Psoas muscle (tissue), 8 donors: Measurements from ENCODE around the gene ZBED4. TPM values are rescaled to one million over a fixed set of nuclear protein-coding genes. Genes with fewer than 3 reads are reported as not detected.

Experiments used
- ATAC-seq, 4 donors: fragments of 200-7000 bp; cut with Tn5 transposase; one replicate each; pipeline ENCODE4 v1.9.1; 2020; ENCODE audit warnings: moderate library complexity in 3 of 4, mild to moderate bottlenecking in 2 of 4
- DNase-seq, 2 donors: peaks; one replicate each; pipeline ENCODE4 v3.0.0-alpha.2; 2020
- H3K27ac ChIP-seq: fragments of 200-600 bp; one replicate; pipeline ENCODE4 v1.8.0; 2022
- H3K27me3 ChIP-seq, 3 donors: fragments of 200-600 bp in 1 of 3; one replicate each; pipeline versions ENCODE4 v1.6.1 to v1.8.0; 2013 to 2022; ENCODE audit warnings: low read length in 2 of 3, mild to moderate bottlenecking in 2 of 3, moderate library complexity in 1 of 3; ENCODE audit not compliant: insufficient read depth in 3 of 3
- H3K36me3 ChIP-seq, 2 donors: fragments of 200-600 bp in 1 of 2; one replicate each; pipeline versions ENCODE4 v1.6.1 to v1.8.0; 2013 to 2022; ENCODE audit warnings: low read depth in 1 of 2, mild to moderate bottlenecking in 1 of 2, moderate library complexity in 1 of 2; ENCODE audit not compliant: insufficient read depth in 1 of 2
- H3K4me1 ChIP-seq: fragments of 200-600 bp; one replicate; pipeline ENCODE4 v1.8.0; 2022
- H3K4me3 ChIP-seq: fragments of 200-600 bp; one replicate; pipeline ENCODE4 v1.8.0; 2022; ENCODE audit warnings: mild to moderate bottlenecking
- H3K9me3 ChIP-seq: fragments of 200-600 bp; one replicate; pipeline ENCODE4 v1.8.0; 2022
- WGBS, 3 donors: extraction: QIAGEN DNeasy Blood & Tissue Kit; methylation state at CpG; one replicate each; pipeline versions ENCODE4 v1.1.6 to v1.1.7; 2013; 5-methylcytosine and 5-hydroxymethylcytosine counted together
- intact Hi-C, 2 donors: fragments of 100-400 bp; cut with DNase I; formaldehyde crosslinking; loops; one replicate each; pipeline versions ENCODE4 v1.11.0 to v1.14.2; 2022
- polyA plus RNA-seq, 3 donors: library from polyadenylated mRNA; stranded (reverse); fragments of 200-250 nt; gene quantifications; one replicate each; pipeline ENCODE4 v1.2.3, GENCODE V29; 2013
- total RNA-seq, 4 donors: library from RNA; stranded (reverse); fragmentation: NEBNext Ultra II Directional in 2 of 4; extraction: Animal tissue kit (Norgen Biotek cat#: 25700) in 2 of 4; gene quantifications; one replicate each; pipeline versions ENCODE4 v1.2.1 to v1.2.4, GENCODE V29; 2021 to 2023
- TF ChIP-seq, protein P1 (sequence below): fragments of 200-600 bp; IDR thresholded peaks from one replicate; pipeline ENCODE4 v1.8.0; 2022; ENCODE audit warnings: antibody characterized with exemption
- donor health status: healthy with polysubstance abuse.
- donor health status: DM: no; HTN: no; CAD: no; lungs with moderate emphysema.
- donor health status: Bipolar disorder and iron deficiency.
- donor health status: healthy.
- donor health status: DM: yes; HTN: yes; CAD: no.
- donor health status: DM: no; HTN: no; CAD: no.
- donor health status: DM: no; HTN: no; CAD: no.
- donor health status: DM: yes; HTN: yes; CAD: no.

Gene ZBED4
- total and polyA plus RNA-seq, 7 donors = 3.3 to 17.9 (median 8.3) TPM

DNA sequence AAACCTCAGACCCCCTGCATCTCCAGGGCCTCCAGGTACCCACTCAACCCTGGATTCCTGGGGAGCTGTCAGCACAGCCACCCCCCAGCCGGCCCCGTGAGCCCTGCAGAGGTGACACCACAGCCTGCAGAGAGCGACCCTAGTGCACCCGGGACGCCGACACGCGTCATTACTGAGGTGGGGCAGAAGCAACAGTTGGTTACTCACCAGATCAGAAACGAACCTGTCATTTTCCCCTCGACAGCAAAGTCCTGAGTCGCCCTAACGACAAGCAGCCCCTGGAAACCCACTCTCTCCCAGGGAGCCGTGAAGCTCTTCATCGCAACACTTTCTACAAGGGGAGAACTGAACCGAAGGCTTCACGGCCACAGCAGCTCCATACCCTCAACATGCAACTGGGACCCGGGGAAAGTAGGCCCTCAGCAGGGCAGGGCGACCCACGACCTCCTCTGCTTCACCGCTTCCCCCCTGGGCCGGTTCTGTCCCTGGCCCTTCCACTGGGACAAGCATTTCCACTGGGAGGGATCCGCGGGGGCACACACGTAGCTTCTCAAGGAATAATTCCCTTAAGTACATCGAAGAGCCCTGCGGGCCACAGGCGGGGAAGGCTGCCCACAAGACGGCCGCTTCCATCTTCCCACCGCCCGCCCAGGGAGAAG is 27.6 kb upstream of the ZBED4 start:
- H3K4me1 ChIP-seq = peaks cover 28% of the 10 kb centered on the region
- WGBS, 3 donors = 10 to 15% (median 11%) methylated on average over 31 of the region's 31 CpGs
- DNase-seq (peak in 1 of 2 donors; percentile 61), ATAC-seq (peak; percentile 29 to 51 (median 36))
- H3K36me3 ChIP-seq = peaks cover 6 to 32% of the 10 kb centered on the region in 2 donors
- H3K4me3 ChIP-seq = peak overlapping the region; percentile 71
- H3K27ac ChIP-seq = peak overlapping the region; percentile 80
- no peaks in the 10 kb centered on the region for H3K9me3 ChIP-seq
- TF ChIP-seq, protein P1, sequence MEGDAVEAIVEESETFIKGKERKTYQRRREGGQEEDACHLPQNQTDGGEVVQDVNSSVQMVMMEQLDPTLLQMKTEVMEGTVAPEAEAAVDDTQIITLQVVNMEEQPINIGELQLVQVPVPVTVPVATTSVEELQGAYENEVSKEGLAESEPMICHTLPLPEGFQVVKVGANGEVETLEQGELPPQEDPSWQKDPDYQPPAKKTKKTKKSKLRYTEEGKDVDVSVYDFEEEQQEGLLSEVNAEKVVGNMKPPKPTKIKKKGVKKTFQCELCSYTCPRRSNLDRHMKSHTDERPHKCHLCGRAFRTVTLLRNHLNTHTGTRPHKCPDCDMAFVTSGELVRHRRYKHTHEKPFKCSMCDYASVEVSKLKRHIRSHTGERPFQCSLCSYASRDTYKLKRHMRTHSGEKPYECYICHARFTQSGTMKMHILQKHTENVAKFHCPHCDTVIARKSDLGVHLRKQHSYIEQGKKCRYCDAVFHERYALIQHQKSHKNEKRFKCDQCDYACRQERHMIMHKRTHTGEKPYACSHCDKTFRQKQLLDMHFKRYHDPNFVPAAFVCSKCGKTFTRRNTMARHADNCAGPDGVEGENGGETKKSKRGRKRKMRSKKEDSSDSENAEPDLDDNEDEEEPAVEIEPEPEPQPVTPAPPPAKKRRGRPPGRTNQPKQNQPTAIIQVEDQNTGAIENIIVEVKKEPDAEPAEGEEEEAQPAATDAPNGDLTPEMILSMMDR = no peak
- intact Hi-C loops = loop anchor here in 1 of 2 donors (5.0 kb wide), 1 partner anchor 39 kb away; no protein-coding TSS in a partner anchor
- H3K27me3 ChIP-seq = no peaks in the 10 kb centered on the region

DNA sequence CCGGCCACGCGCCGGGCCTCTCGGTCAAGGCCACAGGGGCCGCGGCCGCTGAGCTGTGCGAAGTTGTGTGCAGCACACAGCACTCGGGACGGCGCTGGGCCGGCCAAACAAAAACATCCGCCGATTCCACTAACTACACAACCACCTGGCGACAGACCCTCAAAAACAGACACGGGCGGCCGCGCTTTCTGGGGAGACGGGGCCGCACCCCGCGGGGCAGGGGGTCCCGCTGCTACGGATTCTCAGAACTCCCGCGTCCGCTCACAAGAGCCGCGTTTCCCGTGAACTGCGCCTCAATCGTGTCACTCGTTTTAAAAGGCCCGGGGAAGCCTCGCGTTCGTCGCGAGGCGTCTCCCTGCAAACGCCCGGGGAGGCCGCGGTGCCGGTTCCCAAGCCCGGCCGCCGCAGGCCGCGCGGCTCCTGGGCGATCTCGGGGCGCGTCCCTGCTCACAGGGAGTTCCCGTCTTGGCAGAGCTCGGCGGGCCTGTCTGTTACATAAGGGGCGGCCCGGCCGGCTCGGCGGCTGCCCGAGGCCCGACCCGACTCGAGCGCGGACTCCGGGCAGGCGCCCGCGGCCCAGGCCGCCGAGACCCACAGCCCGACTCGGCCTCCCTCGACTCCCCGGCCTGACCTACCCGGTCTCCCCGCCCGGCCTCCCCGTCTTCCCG is 26.9 kb upstream of the ZBED4 start:
- H3K4me3 ChIP-seq = peak overlapping the region; percentile 71
- no peaks in the 10 kb centered on the region for H3K9me3 ChIP-seq
- H3K4me1 ChIP-seq = peaks cover 25% of the 10 kb centered on the region
- intact Hi-C loops = loop anchor here in 1 of 2 donors (5.0 kb wide), 1 partner anchor 39 kb away; no protein-coding TSS in a partner anchor
- no peaks in the 10 kb centered on the region for H3K27me3 ChIP-seq
- 0 to 1% (median 0%) methylated on average over 36 to 86 of the region's 86 CpGs for WGBS, 3 donors
- ATAC-seq (peak; percentile 39 to 71 (median 66)), DNase-seq (peak; percentile 61 to 78)
- H3K36me3 ChIP-seq = peaks cover 4 to 26% of the 10 kb centered on the region in 2 donors
- peak overlapping the region; percentile 80 for H3K27ac ChIP-seq
- TF ChIP-seq, protein P1 = no peak

GRCh38 chr22:49827271-49827852 is 26.3 kb upstream of the ZBED4 start:
- ATAC-seq = peak in 2 of 4 donors; percentile 17 to 33
- WGBS, 3 donors = 0 to 1% (median 0%) methylated on average over 20 to 110 of the region's 110 CpGs

DNA sequence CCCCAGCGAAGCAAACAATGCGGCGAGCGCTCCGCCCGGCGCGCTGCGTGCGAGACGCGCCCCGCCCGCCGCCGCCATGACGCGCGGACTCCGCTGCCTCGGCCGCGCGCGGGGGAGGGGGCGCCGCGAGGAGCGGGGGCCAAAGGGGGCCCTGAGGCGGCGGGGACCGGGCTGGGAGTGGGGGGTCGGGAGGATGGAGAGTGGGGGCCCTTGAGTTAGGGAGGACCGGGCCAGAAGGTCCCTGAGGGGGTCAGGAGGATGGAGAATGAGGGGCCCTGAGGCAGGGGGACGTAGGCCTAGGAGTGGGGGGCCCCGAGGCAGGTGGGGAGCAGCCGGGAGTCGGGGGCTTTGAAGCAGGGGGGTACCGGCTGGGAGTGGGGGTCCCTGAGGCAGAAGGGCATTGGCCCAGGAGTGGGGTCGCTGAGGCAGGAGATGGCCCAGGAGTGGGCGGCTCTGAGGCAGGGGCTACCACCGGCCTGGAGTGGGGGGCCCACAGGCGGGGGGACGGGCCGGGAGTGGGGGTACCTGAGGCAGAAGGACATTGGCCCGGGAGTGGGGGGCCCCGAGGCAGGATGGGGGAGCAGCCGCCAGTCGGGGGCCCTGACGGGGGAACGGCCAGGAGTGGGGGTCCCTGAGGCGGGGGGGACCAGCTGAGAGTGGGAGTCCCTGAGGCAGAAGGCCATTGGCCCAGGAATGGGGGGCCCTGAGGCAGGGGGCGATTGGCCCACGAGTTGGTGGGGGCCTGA is 25.6 kb upstream of the ZBED4 start, which contains the start of gene BRD1:
TSS of gene BRD1 (minus strand) at position 21 of the 746 bp plus-strand sequence. CDS start 3,556 bp downstream, outside the sequence.
- Histone ChIP-seq H3K27me3 (no peaks in the 10 kb centered on the region), H3K4me3 (peak within 1 kb of the TSS; percentile 71), H3K27ac (peak within 1 kb of the TSS; percentile 80), H3K36me3 (peaks cover 0 to 13% of the 10 kb centered on the region in 2 donors), H3K9me3 (no peaks in the 10 kb centered on the region), H3K4me1 (peaks cover 25% of the 10 kb centered on the region)
- intact Hi-C loops = loop anchor here in 1 of 2 donors (5.0 kb wide), 1 partner anchor 41 kb away; no protein-coding TSS in a partner anchor
- whole genome bisulfite sequencing, 3 donors = 17 to 42% (median 20%) methylated on average over 18 to 53 of the region's 54 CpGs
- peak; percentile 64 to 81 (median 72) for ATAC-seq
- TF ChIP-seq, protein P1 = no peak
- DNase-seq = peak; percentile 73 to 75

More at GRCh38 chr22:49827271-49827852, 26.3 kb upstream of the ZBED4 start:
- TF ChIP-seq, protein P1 = no peak
- peaks cover 25% of the 10 kb centered on the region for H3K4me1 ChIP-seq
- no peak for DNase-seq
- H3K27ac ChIP-seq = peak overlapping the region; percentile 80
- H3K9me3 ChIP-seq = no peaks in the 10 kb centered on the region
- H3K4me3 ChIP-seq = peak overlapping the region; percentile 71
- H3K36me3 ChIP-seq = peaks cover 3 to 19% of the 10 kb centered on the region in 2 donors
- intact Hi-C loops = loop anchor here in 1 of 2 donors (5.0 kb wide), 1 partner anchor 40 kb away; no protein-coding TSS in a partner anchor
- no peaks in the 10 kb centered on the region for H3K27me3 ChIP-seq
